Left lung (tissue), 10 donors: ENCODE measurements around the gene BEND2. TPM values are rescaled to one million over a fixed set of nuclear protein-coding genes. Genes with fewer than 3 reads are reported as not detected.

Source experiments
- ATAC-seq: fragments of 200-7000 bp; cut with Tn5 transposase; one replicate; pipeline ENCODE4 v1.9.1; 2020; ENCODE audit warnings: moderate library complexity
- DNase-seq, 4 donors: peaks; one replicate each; pipeline ENCODE4 v3.0.0-alpha.2; 2013 to 2020
- H3K27ac ChIP-seq, 2 donors: fragments of 200-600 bp; sonication (generic) in 1 of 2; one replicate each; pipeline versions ENCODE4 v1.5.0 to v1.8.0; 2020 to 2021
- H3K27me3 ChIP-seq, 2 donors: fragments of 200-600 bp; sonication (generic) in 1 of 2; one replicate each; pipeline versions ENCODE4 v1.5.0 to v1.8.0; 2020 to 2021
- H3K36me3 ChIP-seq, 2 donors: fragments of 200-600 bp; sonication (generic) in 1 of 2; one replicate each; pipeline versions ENCODE4 v1.5.0 to v1.8.0; 2020 to 2021
- H3K4me1 ChIP-seq, 2 donors: fragments of 200-600 bp; one replicate each; pipeline ENCODE4 v1.8.0; 2021
- H3K4me3 ChIP-seq, 2 donors: fragments of 200-600 bp; sonication (generic) in 1 of 2; one replicate each; pipeline versions ENCODE4 v1.5.0 to v1.8.0; 2020 to 2021; ENCODE audit warnings: mild to moderate bottlenecking in 1 of 2
- H3K9me3 ChIP-seq, 2 donors: fragments of 200-600 bp; sonication (generic) in 1 of 2; one replicate each; pipeline versions ENCODE4 v1.5.0 to v1.8.0; 2020 to 2021
- CTCF ChIP-seq, 2 donors: fragments of 200-600 bp; sonication (generic) in 1 of 2; IDR thresholded peaks; one replicate each; pipeline versions ENCODE4 v1.5.0 to v1.8.0; 2021; ENCODE audit warnings: antibody characterized with exemption in 2 of 2
- intact Hi-C, 2 donors: fragments of 100-400 bp; cut with DNase I; formaldehyde crosslinking; loops; one replicate each; pipeline versions ENCODE4 v1.11.2 to v1.14.2; 2022
- polyA plus RNA-seq, 6 donors: library from polyadenylated mRNA; unstranded; fragments of 120-200 nt; gene quantifications; one replicate each; pipeline ENCODE4 v1.2.1, GENCODE V29; 2013; ENCODE audit not compliant: insufficient read length in 6 of 6
- total RNA-seq, 2 donors: library from RNA; stranded (reverse); fragmentation: NEBNext Ultra II Directional; extraction: Animal tissue kit (Norgen Biotek cat#: 25700); gene quantifications; one replicate each; pipeline ENCODE4 v1.2.1, GENCODE V29; 2021
- donor health status: DM: no; HTN: yes; CAD: no.
- donor health status: DM: no; HTN: no; CAD: no.

Gene BEND2
- total and polyA plus RNA-seq, 8 donors, result 0.08 to 0.17 (median 0.10) TPM; not detected in 2

DNA sequence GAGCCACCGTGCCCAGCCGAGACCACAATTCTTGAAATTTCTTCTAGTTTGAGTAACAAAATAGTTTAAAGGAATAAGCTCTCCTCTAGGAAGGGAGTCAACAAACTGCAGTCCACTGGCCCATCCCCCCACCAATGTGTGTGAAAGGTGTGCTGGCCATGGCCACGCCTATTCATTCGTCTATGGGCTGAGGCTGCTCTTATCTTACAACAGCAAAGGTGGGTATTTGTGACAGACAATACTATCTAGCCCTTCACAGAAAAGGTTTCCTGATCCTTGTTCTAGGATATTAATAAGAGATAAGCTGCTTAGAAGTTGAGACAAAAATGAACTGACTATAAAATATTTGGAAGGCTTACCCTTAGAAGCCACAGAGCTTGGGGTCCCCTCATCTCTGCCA lies 41.2 kb downstream of the BEND2 start:
- H3K27me3 ChIP-seq, result no peaks in the 10 kb centered on the region
- TF ChIP-seq CTCF (IDR thresholded peaks at IDR 0.05), result no peak
- intact Hi-C loops, result no loop called here
- H3K27ac ChIP-seq, result no peak overlapping the region
- no peak for ATAC-seq
- H3K4me3 ChIP-seq, result no peak overlapping the region
- no peaks in the 10 kb centered on the region for H3K36me3 ChIP-seq
- no peak for DNase-seq
- no peaks in the 10 kb centered on the region for H3K9me3 ChIP-seq
- no peaks in the 10 kb centered on the region for H3K4me1 ChIP-seq

- DNase-seq (no peak), ATAC-seq (no peak)
- Histone ChIP-seq H3K27ac (no peak overlapping the region), H3K9me3 (no peaks in the 10 kb centered on the region), H3K4me3 (no peak overlapping the region), H3K36me3 (no peaks in the 10 kb centered on the region), H3K4me1 (no peaks in the 10 kb centered on the region), H3K27me3 (no peaks in the 10 kb centered on the region)
- TF ChIP-seq CTCF (IDR thresholded peaks at IDR 0.05), result no peak
- intact Hi-C loops, result no loop called here
Observed at GRCh38 chrX:18174971-18175370, 45.7 kb downstream of the BEND2 start.

- no peak for TF ChIP-seq CTCF (IDR thresholded peaks at IDR 0.05)
- H3K27me3 ChIP-seq, result no peaks in the 10 kb centered on the region
- H3K4me1 ChIP-seq, result no peaks in the 10 kb centered on the region
- intact Hi-C loops, result no loop called here
- DNase-seq (no peak), ATAC-seq (no peak)
- no peak overlapping the region for H3K27ac ChIP-seq
- H3K4me3 ChIP-seq, result no peak overlapping the region
- no peaks in the 10 kb centered on the region for H3K36me3 ChIP-seq
- no peaks in the 10 kb centered on the region for H3K9me3 ChIP-seq
Observed at GRCh38 chrX:18174209-18174608, 46.5 kb downstream of the BEND2 start.

GRCh38 chrX:18173494-18174180 lies 47.0 kb downstream of the BEND2 start:
- no peaks in the 10 kb centered on the region for H3K4me1 ChIP-seq
- ATAC-seq, result no peak

GRCh38 chrX:18172970-18173369 lies 47.7 kb downstream of the BEND2 start:
- intact Hi-C loops, result no loop called here
- H3K36me3 ChIP-seq, result no peaks in the 10 kb centered on the region
- no peak overlapping the region for H3K27ac ChIP-seq
- H3K27me3 ChIP-seq, result no peaks in the 10 kb centered on the region
- H3K4me3 ChIP-seq, result no peak overlapping the region
- no peak for ATAC-seq
- no peak for TF ChIP-seq CTCF (IDR thresholded peaks at IDR 0.05)
- no peak for DNase-seq
- no peaks in the 10 kb centered on the region for H3K9me3 ChIP-seq
- no peaks in the 10 kb centered on the region for H3K4me1 ChIP-seq

More at GRCh38 chrX:18173494-18174180, 47.0 kb downstream of the BEND2 start:
- H3K36me3 ChIP-seq, result no peaks in the 10 kb centered on the region
- no peak for TF ChIP-seq CTCF (IDR thresholded peaks at IDR 0.05)
- no peak overlapping the region for H3K4me3 ChIP-seq
- H3K9me3 ChIP-seq, result no peaks in the 10 kb centered on the region
- H3K27me3 ChIP-seq, result no peaks in the 10 kb centered on the region
- no peak for DNase-seq
- no peak overlapping the region for H3K27ac ChIP-seq
- intact Hi-C loops, result no loop called here
